H9 (cell line): ENCODE measurements around the gene RAB11FIP4. TPM values are rescaled to one million over a fixed set of nuclear protein-coding genes. Genes with fewer than 3 reads are reported as not detected.

Experiments
- DNase-seq: peaks from one replicate; pipeline ENCODE4 v3.0.0-alpha.2; 2017
- H2AFZ ChIP-seq: one replicate; pipeline ENCODE4 v1.6.1; 2013; ENCODE audit warnings: mild to moderate bottlenecking, low read length, control low read depth, moderate library complexity
- H2AK5ac ChIP-seq: 2 replicates; pipeline ENCODE4 v1.6.1; 2013; ENCODE audit warnings: low read length, control low read depth, mixed read lengths; ENCODE audit not compliant: insufficient read length
- H2BK120ac ChIP-seq: one replicate; pipeline ENCODE4 v1.6.1; 2013; ENCODE audit warnings: low read depth, mild to moderate bottlenecking, low read length, control low read depth, inconsistent platforms; ENCODE audit not compliant: poor library complexity, severe bottlenecking
- H2BK12ac ChIP-seq: 2 replicates; pipeline ENCODE4 v1.6.1; 2013; ENCODE audit warnings: low read length, control low read depth, mixed read lengths, low read depth; ENCODE audit not compliant: insufficient read length
- H2BK15ac ChIP-seq: 2 replicates; pipeline ENCODE4 v1.6.1; 2013; ENCODE audit warnings: low read depth, low read length, control low read depth
- H2BK20ac ChIP-seq: one replicate; pipeline ENCODE4 v1.6.1; 2013; ENCODE audit warnings: low read depth, mild to moderate bottlenecking, low read length, control low read depth, inconsistent platforms; ENCODE audit not compliant: poor library complexity, severe bottlenecking
- H2BK5ac ChIP-seq: 2 replicates; pipeline ENCODE4 v1.6.1; 2013; ENCODE audit warnings: low read length, control low read depth, mixed read lengths; ENCODE audit not compliant: insufficient read length
- H3K14ac ChIP-seq: 2 replicates; pipeline ENCODE4 v1.6.1; 2013; ENCODE audit warnings: low read length, control low read depth; ENCODE audit not compliant: insufficient read depth
- H3K18ac ChIP-seq: 2 replicates; pipeline ENCODE4 v1.6.1; 2013; ENCODE audit warnings: low read depth, mild to moderate bottlenecking, mixed read lengths, low read length, control low read depth; ENCODE audit not compliant: insufficient read length
- H3K23ac ChIP-seq: 2 replicates; pipeline ENCODE4 v1.6.1; 2013; ENCODE audit warnings: low read length, control low read depth, mixed read lengths, low read depth; ENCODE audit not compliant: insufficient read length
- H3K23me2 ChIP-seq: 2 replicates; pipeline ENCODE4 v1.6.1; 2013; ENCODE audit warnings: low read depth, mild to moderate bottlenecking, mixed read lengths, low read length, control low read depth; ENCODE audit not compliant: insufficient read length, poor library complexity, severe bottlenecking
- H3K27ac ChIP-seq: 2 replicates; pipeline ENCODE4 v1.5.1; 2013; ENCODE audit warnings: low read length, control low read depth, mixed read lengths, low read depth; ENCODE audit not compliant: insufficient read length
- H3K27me3 ChIP-seq: 2 replicates; pipeline ENCODE4 v1.6.1; 2013; ENCODE audit warnings: low read length, control low read depth, inconsistent platforms; ENCODE audit not compliant: insufficient read depth
- H3K4ac ChIP-seq: 2 replicates; pipeline ENCODE4 v1.6.1; 2013; ENCODE audit warnings: low read depth, mild to moderate bottlenecking, control low read depth, inconsistent platforms, low read length, moderate library complexity
- H3K4me1 ChIP-seq: 2 replicates; pipeline ENCODE4 v1.6.1; 2013; ENCODE audit warnings: low read length, control low read depth, inconsistent platforms; ENCODE audit not compliant: insufficient read depth
- H3K4me2 ChIP-seq: 2 replicates; pipeline ENCODE4 v1.6.1; 2013; ENCODE audit warnings: low read length, control low read depth, mixed read lengths; ENCODE audit not compliant: insufficient read length, insufficient read depth
- H3K56ac ChIP-seq: 2 replicates; pipeline ENCODE4 v1.6.1; 2013; ENCODE audit warnings: low read depth, mild to moderate bottlenecking, mixed read lengths, low read length, control low read depth; ENCODE audit not compliant: insufficient read length
- H3K79me1 ChIP-seq: 2 replicates; pipeline ENCODE4 v1.6.1; 2013; ENCODE audit warnings: low read depth, mild to moderate bottlenecking, moderate library complexity, low read length, control low read depth, inconsistent platforms; ENCODE audit not compliant: insufficient read depth, poor library complexity, severe bottlenecking
- H3K79me2 ChIP-seq: 2 replicates; pipeline ENCODE4 v1.6.1; 2013; ENCODE audit warnings: low read length, control low read depth, inconsistent platforms; ENCODE audit not compliant: insufficient read depth
- H3K9ac ChIP-seq: 2 replicates; pipeline ENCODE4 v1.6.1; 2013; ENCODE audit warnings: low read length, control low read depth, mixed read lengths; ENCODE audit not compliant: insufficient read length; ENCODE audit errors: extremely low read depth
- H3K9me3 ChIP-seq: one replicate; pipeline ENCODE4 v1.6.1; 2013; ENCODE audit warnings: low read depth, low read length, inconsistent platforms; ENCODE audit not compliant: control insufficient read depth
- H3T11ph ChIP-seq: one replicate; pipeline ENCODE4 v1.6.1; 2013; ENCODE audit warnings: mild to moderate bottlenecking, low read length, control low read depth, inconsistent platforms
- H4K20me1 ChIP-seq: one replicate; pipeline ENCODE4 v1.6.1; 2013; ENCODE audit not compliant: control insufficient read depth, insufficient read length, insufficient read depth
- H4K5ac ChIP-seq: 2 replicates; pipeline ENCODE4 v1.6.1; 2013; ENCODE audit warnings: low read depth, mild to moderate bottlenecking, mixed read lengths, low read length, control low read depth; ENCODE audit not compliant: insufficient read length
- H4K8ac ChIP-seq: replicated peaks from 2 replicates; pipeline ENCODE4 v1.6.1; 2013; ENCODE audit warnings: low read length, control low read depth, mixed read lengths, low read depth; ENCODE audit not compliant: insufficient read length
- H4K91ac ChIP-seq: 2 replicates; pipeline ENCODE4 v1.6.1; 2013; ENCODE audit warnings: low read depth, mild to moderate bottlenecking, moderate library complexity, mixed read lengths, low read length, control low read depth; ENCODE audit not compliant: insufficient read length
- H3K27ac Mint-ChIP-seq, 3 experiments: 2 replicates in 2 of 3; 3 replicates in 1 of 3; pipeline ENCODE4 v1.8.0; 2020 to 2021; ENCODE audit warnings: mixed read lengths in 3 of 3, mild to moderate bottlenecking in 1 of 3, moderate library complexity in 1 of 3
- H3K27me3 Mint-ChIP-seq: 2 replicates; pipeline ENCODE4 v1.8.0; 2021; ENCODE audit warnings: low read depth, mild to moderate bottlenecking, moderate library complexity, mixed read lengths
- H3K36me3 Mint-ChIP-seq, 3 experiments: 2 replicates in 2 of 3; 3 replicates in 1 of 3; pipeline ENCODE4 v1.8.0; 2020 to 2021; ENCODE audit warnings: low read depth in 3 of 3, mixed read lengths in 3 of 3; ENCODE audit not compliant: insufficient read depth in 1 of 3
- H3K4me1 Mint-ChIP-seq, 2 experiments: 2 replicates each; pipeline ENCODE4 v1.8.0; 2020; ENCODE audit warnings: mixed read lengths in 2 of 2
- H3K4me3 Mint-ChIP-seq, 2 experiments: 2 replicates in 1 of 2; 3 replicates in 1 of 2; pipeline ENCODE4 v1.8.0; 2020 to 2021; ENCODE audit warnings: mild to moderate bottlenecking in 2 of 2, mixed read lengths in 2 of 2, moderate library complexity in 1 of 2
- H3K9me3 Mint-ChIP-seq, 2 experiments: 2 replicates in 1 of 2; 3 replicates in 1 of 2; pipeline ENCODE4 v1.8.0; 2020; ENCODE audit warnings: mild to moderate bottlenecking in 2 of 2, mixed read lengths in 2 of 2, moderate library complexity in 1 of 2
- CTCF ChIP-seq: fragments of 200-600 bp; sonication (generic); conservative IDR thresholded peaks from 3 replicates; pipeline ENCODE4 v1.8.0; 2021; ENCODE audit warnings: antibody characterized with exemption, mild to moderate bottlenecking
- WGBS: extraction: QIAGEN DNeasy Blood & Tissue Kit; methylation state at CpG from one replicate; pipeline ENCODE4 v1.1.7; 2013; ENCODE audit warnings: missing lambda C conversion rate, low lambda C conversion rate, mixed read lengths; ENCODE audit not compliant: insufficient read length; ENCODE audit errors: extremely low coverage; 5-methylcytosine and 5-hydroxymethylcytosine counted together
- total RNA-seq: library from RNA; stranded (reverse); gene quantifications from 2 replicates; pipeline ENCODE4 v1.2.1, GENCODE V29; 2021

The RAB11FIP4 gene
- total RNA-seq, 1 experiment from 2014 or later = 25.7 TPM

GRCh38 chr17:31497431-31497830, 106.0 kb downstream of the RAB11FIP4 start:
- H3K18ac ChIP-seq = no peak overlapping the region
- no peak overlapping the region for H4K8ac ChIP-seq
- no peak overlapping the region for H3K4ac ChIP-seq
- no peak overlapping the region for H3K27ac ChIP-seq
- no peaks in the 10 kb centered on the region for H3K79me1 ChIP-seq
- no peaks in the 10 kb centered on the region for H3K23me2 ChIP-seq
- H3K9me3 Mint-ChIP-seq = no peaks in the 10 kb centered on the region
- H3K27me3 Mint-ChIP-seq = peaks cover 1% of the 10 kb centered on the region; the same call in 1 of the 2 replicates
- no peak overlapping the region for H3K9ac ChIP-seq
- H3K9me3 ChIP-seq = no peaks in the 10 kb centered on the region
- no peaks in the 10 kb centered on the region for H3K27me3 ChIP-seq
- H4K20me1 ChIP-seq = no peaks in the 10 kb centered on the region
- H4K5ac ChIP-seq = no peak overlapping the region
- no peak overlapping the region for H2BK5ac ChIP-seq
- no peak overlapping the region for H4K91ac ChIP-seq
- peak overlapping the region in 1 of 2 experiments; percentile 65; a peak in 2 of 5 replicates for H3K4me3 Mint-ChIP-seq
- H3K4me2 ChIP-seq = no peak overlapping the region
- no peak overlapping the region for H3K14ac ChIP-seq
- no peak overlapping the region for H3T11ph ChIP-seq
- no peak overlapping the region for H2BK12ac ChIP-seq
- H2BK15ac ChIP-seq = no peak overlapping the region
- no CpG with 5 or more reads among the region's 6 CpGs for WGBS
- H2AFZ ChIP-seq = no peak overlapping the region
- peaks cover 4% of the 10 kb centered on the region; the same call in 1 of the 2 replicates for H3K79me2 ChIP-seq
- peaks cover 8% of the 10 kb centered on the region; the same call in 1 of the 2 replicates for H3K4me1 ChIP-seq
- H3K23ac ChIP-seq = no peak overlapping the region
- DNase-seq = no peak
- no peaks in the 10 kb centered on the region for H3K36me3 Mint-ChIP-seq
- no peak overlapping the region for H2BK20ac ChIP-seq
- no peak for TF ChIP-seq CTCF
- no peak overlapping the region for H2BK120ac ChIP-seq
- no peak overlapping the region for H3K56ac ChIP-seq
- no peak overlapping the region for H2AK5ac ChIP-seq
- H3K4me1 Mint-ChIP-seq = peaks cover 60 to 78% of the 10 kb centered on the region in 2 experiments
- H3K27ac Mint-ChIP-seq = peak overlapping the region; percentile 40 to 87 (median 82); a peak in 4 of 7 replicates
